H9 (cell line): ENCODE measurements around the gene IGDCC3. TPM values are rescaled to one million over a fixed set of nuclear protein-coding genes. Genes with fewer than 3 reads are reported as not detected.

Source experiments
- DNase-seq: peaks from one replicate; pipeline ENCODE4 v3.0.0-alpha.2; 2017
- H2AFZ ChIP-seq: one replicate; pipeline ENCODE4 v1.6.1; 2013; ENCODE audit warnings: mild to moderate bottlenecking, low read length, control low read depth, moderate library complexity
- H2AK5ac ChIP-seq: 2 replicates; pipeline ENCODE4 v1.6.1; 2013; ENCODE audit warnings: low read length, control low read depth, mixed read lengths; ENCODE audit not compliant: insufficient read length
- H2BK120ac ChIP-seq: one replicate; pipeline ENCODE4 v1.6.1; 2013; ENCODE audit warnings: low read depth, mild to moderate bottlenecking, low read length, control low read depth, inconsistent platforms; ENCODE audit not compliant: poor library complexity, severe bottlenecking
- H2BK12ac ChIP-seq: 2 replicates; pipeline ENCODE4 v1.6.1; 2013; ENCODE audit warnings: low read length, control low read depth, mixed read lengths, low read depth; ENCODE audit not compliant: insufficient read length
- H2BK15ac ChIP-seq: 2 replicates; pipeline ENCODE4 v1.6.1; 2013; ENCODE audit warnings: low read depth, low read length, control low read depth
- H2BK20ac ChIP-seq: one replicate; pipeline ENCODE4 v1.6.1; 2013; ENCODE audit warnings: low read depth, mild to moderate bottlenecking, low read length, control low read depth, inconsistent platforms; ENCODE audit not compliant: poor library complexity, severe bottlenecking
- H2BK5ac ChIP-seq: 2 replicates; pipeline ENCODE4 v1.6.1; 2013; ENCODE audit warnings: low read length, control low read depth, mixed read lengths; ENCODE audit not compliant: insufficient read length
- H3K14ac ChIP-seq: 2 replicates; pipeline ENCODE4 v1.6.1; 2013; ENCODE audit warnings: low read length, control low read depth; ENCODE audit not compliant: insufficient read depth
- H3K18ac ChIP-seq: 2 replicates; pipeline ENCODE4 v1.6.1; 2013; ENCODE audit warnings: low read depth, mild to moderate bottlenecking, mixed read lengths, low read length, control low read depth; ENCODE audit not compliant: insufficient read length
- H3K23ac ChIP-seq: 2 replicates; pipeline ENCODE4 v1.6.1; 2013; ENCODE audit warnings: low read length, control low read depth, mixed read lengths, low read depth; ENCODE audit not compliant: insufficient read length
- H3K23me2 ChIP-seq: 2 replicates; pipeline ENCODE4 v1.6.1; 2013; ENCODE audit warnings: low read depth, mild to moderate bottlenecking, mixed read lengths, low read length, control low read depth; ENCODE audit not compliant: insufficient read length, poor library complexity, severe bottlenecking
- H3K27ac ChIP-seq: 2 replicates; pipeline ENCODE4 v1.5.1; 2013; ENCODE audit warnings: low read length, control low read depth, mixed read lengths, low read depth; ENCODE audit not compliant: insufficient read length
- H3K27me3 ChIP-seq: 2 replicates; pipeline ENCODE4 v1.6.1; 2013; ENCODE audit warnings: low read length, control low read depth, inconsistent platforms; ENCODE audit not compliant: insufficient read depth
- H3K4ac ChIP-seq: 2 replicates; pipeline ENCODE4 v1.6.1; 2013; ENCODE audit warnings: low read depth, mild to moderate bottlenecking, control low read depth, inconsistent platforms, low read length, moderate library complexity
- H3K4me1 ChIP-seq: 2 replicates; pipeline ENCODE4 v1.6.1; 2013; ENCODE audit warnings: low read length, control low read depth, inconsistent platforms; ENCODE audit not compliant: insufficient read depth
- H3K4me2 ChIP-seq: 2 replicates; pipeline ENCODE4 v1.6.1; 2013; ENCODE audit warnings: low read length, control low read depth, mixed read lengths; ENCODE audit not compliant: insufficient read length, insufficient read depth
- H3K56ac ChIP-seq: 2 replicates; pipeline ENCODE4 v1.6.1; 2013; ENCODE audit warnings: low read depth, mild to moderate bottlenecking, mixed read lengths, low read length, control low read depth; ENCODE audit not compliant: insufficient read length
- H3K79me1 ChIP-seq: 2 replicates; pipeline ENCODE4 v1.6.1; 2013; ENCODE audit warnings: low read depth, mild to moderate bottlenecking, moderate library complexity, low read length, control low read depth, inconsistent platforms; ENCODE audit not compliant: insufficient read depth, poor library complexity, severe bottlenecking
- H3K79me2 ChIP-seq: 2 replicates; pipeline ENCODE4 v1.6.1; 2013; ENCODE audit warnings: low read length, control low read depth, inconsistent platforms; ENCODE audit not compliant: insufficient read depth
- H3K9ac ChIP-seq: 2 replicates; pipeline ENCODE4 v1.6.1; 2013; ENCODE audit warnings: low read length, control low read depth, mixed read lengths; ENCODE audit not compliant: insufficient read length; ENCODE audit errors: extremely low read depth
- H3K9me3 ChIP-seq: one replicate; pipeline ENCODE4 v1.6.1; 2013; ENCODE audit warnings: low read depth, low read length, inconsistent platforms; ENCODE audit not compliant: control insufficient read depth
- H3T11ph ChIP-seq: one replicate; pipeline ENCODE4 v1.6.1; 2013; ENCODE audit warnings: mild to moderate bottlenecking, low read length, control low read depth, inconsistent platforms
- H4K20me1 ChIP-seq: one replicate; pipeline ENCODE4 v1.6.1; 2013; ENCODE audit not compliant: control insufficient read depth, insufficient read length, insufficient read depth
- H4K5ac ChIP-seq: 2 replicates; pipeline ENCODE4 v1.6.1; 2013; ENCODE audit warnings: low read depth, mild to moderate bottlenecking, mixed read lengths, low read length, control low read depth; ENCODE audit not compliant: insufficient read length
- H4K8ac ChIP-seq: replicated peaks from 2 replicates; pipeline ENCODE4 v1.6.1; 2013; ENCODE audit warnings: low read length, control low read depth, mixed read lengths, low read depth; ENCODE audit not compliant: insufficient read length
- H4K91ac ChIP-seq: 2 replicates; pipeline ENCODE4 v1.6.1; 2013; ENCODE audit warnings: low read depth, mild to moderate bottlenecking, moderate library complexity, mixed read lengths, low read length, control low read depth; ENCODE audit not compliant: insufficient read length
- H3K27ac Mint-ChIP-seq, 3 experiments: 2 replicates in 2 of 3; 3 replicates in 1 of 3; pipeline ENCODE4 v1.8.0; 2020 to 2021; ENCODE audit warnings: mixed read lengths in 3 of 3, mild to moderate bottlenecking in 1 of 3, moderate library complexity in 1 of 3
- H3K27me3 Mint-ChIP-seq: 2 replicates; pipeline ENCODE4 v1.8.0; 2021; ENCODE audit warnings: low read depth, mild to moderate bottlenecking, moderate library complexity, mixed read lengths
- H3K36me3 Mint-ChIP-seq, 3 experiments: 2 replicates in 2 of 3; 3 replicates in 1 of 3; pipeline ENCODE4 v1.8.0; 2020 to 2021; ENCODE audit warnings: low read depth in 3 of 3, mixed read lengths in 3 of 3; ENCODE audit not compliant: insufficient read depth in 1 of 3
- H3K4me1 Mint-ChIP-seq, 2 experiments: 2 replicates each; pipeline ENCODE4 v1.8.0; 2020; ENCODE audit warnings: mixed read lengths in 2 of 2
- H3K4me3 Mint-ChIP-seq, 2 experiments: 2 replicates in 1 of 2; 3 replicates in 1 of 2; pipeline ENCODE4 v1.8.0; 2020 to 2021; ENCODE audit warnings: mild to moderate bottlenecking in 2 of 2, mixed read lengths in 2 of 2, moderate library complexity in 1 of 2
- H3K9me3 Mint-ChIP-seq, 2 experiments: 2 replicates in 1 of 2; 3 replicates in 1 of 2; pipeline ENCODE4 v1.8.0; 2020; ENCODE audit warnings: mild to moderate bottlenecking in 2 of 2, mixed read lengths in 2 of 2, moderate library complexity in 1 of 2
- CTCF ChIP-seq: fragments of 200-600 bp; sonication (generic); conservative IDR thresholded peaks from 3 replicates; pipeline ENCODE4 v1.8.0; 2021; ENCODE audit warnings: antibody characterized with exemption, mild to moderate bottlenecking
- WGBS: extraction: QIAGEN DNeasy Blood & Tissue Kit; methylation state at CpG from one replicate; pipeline ENCODE4 v1.1.7; 2013; ENCODE audit warnings: missing lambda C conversion rate, low lambda C conversion rate, mixed read lengths; ENCODE audit not compliant: insufficient read length; ENCODE audit errors: extremely low coverage; 5-methylcytosine and 5-hydroxymethylcytosine counted together
- total RNA-seq: library from RNA; stranded (reverse); gene quantifications from 2 replicates; pipeline ENCODE4 v1.2.1, GENCODE V29; 2021

The IGDCC3 gene
- total RNA-seq, 1 experiment from 2014 or later = 18.9 TPM

GRCh38 chr15:65420975-65421359, 43.2 kb upstream of the IGDCC3 start:
- Histone ChIP-seq H4K5ac (no peak overlapping the region), H3K9ac (no peak overlapping the region), H3K23me2 (peaks cover 19% of the 10 kb centered on the region), H2AK5ac (no peak overlapping the region), H3K18ac (no peak overlapping the region), H3K4me2 (peak overlapping the region; percentile 61), H4K20me1 (no peaks in the 10 kb centered on the region), H3K79me1 (no peaks in the 10 kb centered on the region), H4K8ac (no peak overlapping the region), H3K4me1 (peaks cover 25% of the 10 kb centered on the region; the same call in 1 of the 2 replicates), H3K79me2 (no peaks in the 10 kb centered on the region), H3T11ph (no peak overlapping the region), H3K9me3 (no peaks in the 10 kb centered on the region), H3K27ac (no peak overlapping the region), H3K56ac (no peak overlapping the region), H3K23ac (no peak overlapping the region), H2BK20ac (no peak overlapping the region), H3K14ac (peak overlapping the region; percentile 6; the same call in 1 of the 2 replicates), H2BK12ac (no peak overlapping the region), H3K27me3 (peaks cover 3% of the 10 kb centered on the region; the same call in 1 of the 2 replicates), H2BK120ac (no peak overlapping the region), H2AFZ (no peak overlapping the region), H3K4ac (no peak overlapping the region), H4K91ac (no peak overlapping the region), H2BK15ac (no peak overlapping the region), H2BK5ac (no peak overlapping the region)
- peak overlapping the region; percentile 29 to 88 (median 39); a peak in 6 of 7 replicates for H3K27ac Mint-ChIP-seq
- H3K9me3 Mint-ChIP-seq = peaks cover 0 to 2% of the 10 kb centered on the region in 2 experiments; a peak in 2 of 5 replicates
- peaks cover 2 to 11% (median 3%) of the 10 kb centered on the region in 3 experiments; a peak in 6 of 7 replicates for H3K36me3 Mint-ChIP-seq
- H3K27me3 Mint-ChIP-seq = peaks cover 17% of the 10 kb centered on the region
- H3K4me1 Mint-ChIP-seq = peaks cover 67 to 81% of the 10 kb centered on the region in 2 experiments
- peak overlapping the region; percentile 97 to 100 for H3K4me3 Mint-ChIP-seq
- whole genome bisulfite sequencing = no CpG with 5 or more reads among the region's 17 CpGs
- no peak for DNase-seq
- no peak for TF ChIP-seq CTCF
